GM18511 (cell line): Measurements from ENCODE around the gene ATG10.
"Not testable (repeated sequence)": the region's sequence is repeated elsewhere in the genome, so short reads cannot be mapped to it uniquely, and the experiment has no call there.

ENCODE experiments used
- ATAC-seq: cut with Tn5 transposase; IDR thresholded peaks from one replicate; pipeline ENCODE4 v1.9.1; 2021; ENCODE audit warnings: mild to moderate bottlenecking, moderate library complexity; ENCODE audit not compliant: unreplicated experiment

The ATG10 gene

GRCh38 chr5:82109915-82110314 lies 138.1 kb downstream of the ATG10 start:
- ATAC-seq, result not testable (repeated sequence)

GRCh38 chr5:82111191-82111590 lies 139.4 kb downstream of the ATG10 start:
- ATAC-seq, result peak; percentile 67

GRCh38 chr5:82115858-82116257 lies 144.0 kb downstream of the ATG10 start:
- ATAC-seq, result no peak

GRCh38 chr5:82119889-82120288 lies 148.1 kb downstream of the ATG10 start:
- ATAC-seq, result no peak

- ATAC-seq, result no peak
Observed at GRCh38 chr5:82129723-82130285, 158.0 kb downstream of the ATG10 start.

GRCh38 chr5:82130602-82131001 lies 158.8 kb downstream of the ATG10 start:
- ATAC-seq, result no peak

GRCh38 chr5:82137205-82137604 lies 165.4 kb downstream of the ATG10 start:
- no peak for ATAC-seq

- not testable (repeated sequence) for ATAC-seq
Observed at GRCh38 chr5:82139837-82140236, 168.0 kb downstream of the ATG10 start.

GRCh38 chr5:82142217-82142841 lies 170.5 kb downstream of the ATG10 start:
- no peak for ATAC-seq

- no peak for ATAC-seq
Observed at GRCh38 chr5:82142928-82143577, 171.2 kb downstream of the ATG10 start.

- no peak for ATAC-seq
Observed at GRCh38 chr5:82147860-82148573, 176.2 kb downstream of the ATG10 start.

GRCh38 chr5:82149434-82149833 lies 177.6 kb downstream of the ATG10 start:
- no peak for ATAC-seq

GRCh38 chr5:82150559-82150958 lies 178.7 kb downstream of the ATG10 start:
- ATAC-seq, result no peak

GRCh38 chr5:82151204-82151603 lies 179.4 kb downstream of the ATG10 start:
- ATAC-seq, result no peak

GRCh38 chr5:82151662-82152061 lies 179.8 kb downstream of the ATG10 start:
- ATAC-seq, result no peak

GRCh38 chr5:82152978-82153481 lies 181.2 kb downstream of the ATG10 start:
- no peak for ATAC-seq

- ATAC-seq, result no peak
Observed at GRCh38 chr5:82154776-82155175, 183.0 kb downstream of the ATG10 start.

GRCh38 chr5:82155305-82155704 lies 183.5 kb downstream of the ATG10 start:
- no peak for ATAC-seq

- no peak for ATAC-seq
Observed at GRCh38 chr5:82156874-82157273, 185.1 kb downstream of the ATG10 start.

GRCh38 chr5:82158755-82159413 lies 187.1 kb downstream of the ATG10 start:
- ATAC-seq, result no peak

- ATAC-seq, result no peak
Observed at GRCh38 chr5:82160948-82161347, 189.1 kb downstream of the ATG10 start.
